HG03439 (cell line): ENCODE data around the gene TST.

ENCODE experiments used
- ATAC-seq: cut with Tn5 transposase; IDR thresholded peaks from one replicate; pipeline ENCODE4 v1.9.1; 2021; ENCODE audit warnings: mild to moderate bottlenecking, moderate library complexity; ENCODE audit not compliant: unreplicated experiment

The TST gene

GRCh38 chr22:37032535-37033460, 13.6 kb upstream of the TST start:
- ATAC-seq, result no peak

- ATAC-seq, result no peak
These were observed 12.9 kb upstream of the TST start for GRCh38 chr22:37032134-37032534.

- no peak for ATAC-seq
These were observed 11.5 kb upstream of the TST start for GRCh38 chr22:37030560-37031281.

GRCh38 chr22:37028692-37029674, 9.7 kb upstream of the TST start:
- no peak for ATAC-seq

GRCh38 chr22:37027556-37027955, 8.3 kb upstream of the TST start:
- no peak for ATAC-seq

- no peak for ATAC-seq
These were observed 7.1 kb upstream of the TST start for GRCh38 chr22:37026325-37026724.

GRCh38 chr22:37025500-37026070, 6.3 kb upstream of the TST start:
- ATAC-seq, result no peak

GRCh38 chr22:37024339-37025157, 5.3 kb upstream of the TST start:
- no peak for ATAC-seq

- no peak for ATAC-seq
These were observed 4.6 kb upstream of the TST start for GRCh38 chr22:37023743-37024338.

- ATAC-seq, result no peak
These were observed 3.5 kb upstream of the TST start for GRCh38 chr22:37022483-37023337.

GRCh38 chr22:37021710-37022482, 2.6 kb upstream of the TST start:
- no peak for ATAC-seq

GRCh38 chr22:37021041-37021440, 1.8 kb upstream of the TST start:
- ATAC-seq, result no peak

GRCh38 chr22:37020192-37020479, 889 bp upstream of the TST start:
- ATAC-seq, result no peak

GRCh38 chr22:37018815-37019308, 385 bp downstream of the TST start:
- ATAC-seq, result peak; percentile 29

GRCh38 chr22:37018086-37018814, 997 bp downstream of the TST start:
- no peak for ATAC-seq

GRCh38 chr22:37017356-37017755, 1.9 kb downstream of the TST start:
- ATAC-seq, result no peak
